HG02885 (cell line): ENCODE results near the gene ZNF337.
"Not testable (repeated sequence)": the region's sequence is repeated elsewhere in the genome, so short reads cannot be mapped to it uniquely, and the experiment has no call there.

Source experiments
- ATAC-seq: cut with Tn5 transposase; IDR thresholded peaks from one replicate; pipeline ENCODE4 v1.9.1; 2021; ENCODE audit warnings: mild to moderate bottlenecking; ENCODE audit not compliant: unreplicated experiment, poor library complexity

ZNF337 gene

DNA sequence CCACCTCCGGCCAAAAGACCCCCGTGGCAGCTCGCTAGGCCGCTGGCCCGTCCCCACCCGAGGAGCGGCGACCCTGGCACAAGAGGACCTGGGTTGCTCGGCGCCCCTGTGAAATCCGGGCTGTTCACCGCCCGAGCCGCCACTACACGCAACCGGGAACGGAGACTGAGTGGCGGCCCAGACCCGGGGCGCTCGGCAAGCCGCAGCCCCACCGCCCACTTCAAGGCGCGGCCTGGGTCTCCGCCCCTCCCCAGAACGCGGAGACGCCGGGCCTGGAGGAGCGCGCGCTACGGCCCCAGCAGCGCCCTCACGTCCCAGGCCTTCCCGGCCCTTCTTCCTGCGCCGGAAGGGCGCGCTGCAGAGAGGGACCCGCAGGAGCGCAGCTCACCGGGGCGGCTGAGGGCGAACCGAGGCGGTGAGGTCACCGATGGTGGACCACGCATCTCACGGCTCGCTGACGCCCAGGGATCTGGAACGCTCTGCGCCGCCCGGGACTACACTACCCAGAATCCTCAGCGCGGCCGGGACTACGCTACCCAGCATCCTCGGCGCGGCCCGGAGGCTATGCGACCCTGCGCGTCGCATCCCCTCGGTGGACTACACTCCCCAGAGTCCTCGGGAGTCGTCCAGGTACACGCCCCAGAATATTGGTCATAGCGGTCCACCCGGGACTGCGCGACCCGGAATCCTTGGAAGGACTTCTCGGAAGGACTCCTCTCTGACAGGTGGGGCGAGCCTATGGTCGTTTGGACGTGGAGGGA, at the start of gene ZNF337:
ZNF337 (minus strand) TSS at position 483 of the 761 bp plus-strand sequence. CDS start 10,436 bp downstream, outside the sequence.
- peak; percentile 96 for ATAC-seq

DNA sequence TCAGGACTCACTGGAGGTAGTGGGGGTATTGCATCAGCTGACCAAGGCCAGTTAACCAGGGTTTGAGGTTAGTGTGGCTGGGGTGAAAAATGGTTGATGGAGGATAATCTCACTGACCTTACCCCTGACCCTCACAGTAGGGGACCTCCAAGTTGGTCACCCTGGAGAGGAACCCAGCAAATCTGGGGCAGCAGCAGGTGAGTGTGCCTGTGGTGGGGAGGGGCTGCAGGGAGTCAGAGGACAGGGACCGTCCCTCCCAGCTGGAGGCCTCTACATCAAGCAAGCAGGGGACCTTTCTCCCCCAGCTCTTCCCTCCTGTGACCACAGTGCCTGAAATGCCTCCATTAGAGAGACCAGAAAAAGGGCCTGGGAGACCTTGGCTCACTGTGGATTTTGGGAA, 49.1 kb upstream of the ZNF337 start:
- ATAC-seq = no peak

DNA sequence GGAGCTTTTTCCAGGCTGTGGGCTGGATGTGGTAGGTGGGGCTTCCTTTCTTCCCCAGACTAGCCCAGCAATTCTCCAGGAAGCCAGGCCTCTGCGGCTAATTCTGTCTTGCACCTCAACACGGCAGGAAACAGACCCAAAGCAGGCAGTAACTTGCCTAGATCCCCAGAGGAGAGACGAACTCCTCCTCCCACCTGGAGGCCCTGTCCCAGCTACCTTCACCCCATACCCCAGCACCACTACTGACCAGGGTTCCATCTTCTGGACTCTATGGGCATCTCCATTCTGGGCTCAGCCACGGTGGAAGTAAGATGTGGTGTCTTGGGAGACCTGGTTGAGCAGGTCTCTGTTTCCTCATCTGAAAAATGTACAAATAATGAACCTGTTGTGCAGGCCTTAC, 48.4 kb upstream of the ZNF337 start:
- no peak for ATAC-seq

DNA sequence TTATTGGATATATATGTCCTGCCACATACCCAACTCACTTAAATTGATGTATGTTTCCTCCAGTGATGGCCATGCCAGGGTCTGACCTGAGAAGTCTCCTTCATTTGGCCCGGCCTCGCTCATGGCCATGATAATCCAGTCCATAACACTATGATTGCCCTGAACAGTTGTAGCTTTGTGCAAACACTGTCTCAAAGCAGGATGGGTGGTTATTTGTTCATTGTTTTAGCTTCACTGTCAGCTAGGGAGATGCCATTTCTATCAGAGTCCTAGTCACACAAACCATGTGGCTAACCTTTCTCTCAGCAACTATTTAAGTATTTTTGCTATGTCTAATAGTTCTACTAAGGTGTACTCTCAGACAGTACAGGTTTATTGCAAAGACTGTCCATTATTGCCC, 47.6 kb upstream of the ZNF337 start:
- no peak for ATAC-seq

DNA sequence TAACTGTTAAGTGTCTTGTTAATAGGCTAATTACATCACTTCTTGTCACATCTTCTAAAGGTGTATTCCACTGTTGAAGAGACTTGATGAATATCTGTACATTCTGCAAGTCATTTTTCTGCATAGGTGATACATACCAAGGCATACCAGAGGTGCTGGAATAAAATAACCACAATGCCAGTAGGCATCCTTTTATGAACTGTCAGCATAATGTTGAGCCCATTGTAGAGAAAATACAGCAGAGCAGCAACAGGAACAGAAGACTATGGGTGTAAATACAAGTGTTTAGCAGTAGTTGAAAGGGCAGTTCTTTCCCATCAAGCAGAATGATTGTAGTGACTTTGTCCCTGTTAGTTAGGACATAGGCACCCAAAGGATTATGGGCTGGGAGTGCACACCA, 44.4 kb upstream of the ZNF337 start:
- ATAC-seq = no peak

DNA sequence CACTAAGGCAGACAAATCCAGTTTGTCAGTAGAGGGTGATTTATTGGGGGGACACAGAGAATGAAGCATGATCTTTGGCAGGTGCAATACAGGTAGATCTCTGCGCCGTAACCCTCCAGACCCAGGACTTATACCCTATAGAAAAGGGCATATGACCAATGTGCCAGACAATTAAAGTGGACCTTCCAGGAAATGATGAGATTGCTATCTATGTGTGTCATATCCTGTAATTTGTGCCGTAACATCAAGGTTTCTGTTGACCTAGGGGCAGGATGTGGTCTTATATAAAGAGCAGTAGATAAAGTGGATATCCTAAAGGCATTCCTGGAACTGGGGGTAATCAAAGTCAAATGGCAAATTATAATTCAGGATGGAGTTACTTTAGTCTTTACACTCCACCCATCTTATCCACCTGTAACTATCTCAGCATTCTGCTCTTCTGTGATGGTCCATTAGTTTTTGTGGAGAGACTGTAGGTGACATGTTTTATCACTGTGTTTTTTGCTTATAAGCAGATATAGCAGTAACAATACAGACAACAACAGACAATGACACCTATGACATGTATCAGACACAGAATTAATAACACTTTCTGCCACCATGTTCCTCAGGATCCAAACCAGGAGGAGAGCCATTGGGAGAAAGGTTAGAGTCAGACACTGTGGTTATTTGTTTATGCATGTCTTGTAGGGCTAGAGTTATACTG, 43.1 kb upstream of the ZNF337 start:
- ATAC-seq = no peak

DNA sequence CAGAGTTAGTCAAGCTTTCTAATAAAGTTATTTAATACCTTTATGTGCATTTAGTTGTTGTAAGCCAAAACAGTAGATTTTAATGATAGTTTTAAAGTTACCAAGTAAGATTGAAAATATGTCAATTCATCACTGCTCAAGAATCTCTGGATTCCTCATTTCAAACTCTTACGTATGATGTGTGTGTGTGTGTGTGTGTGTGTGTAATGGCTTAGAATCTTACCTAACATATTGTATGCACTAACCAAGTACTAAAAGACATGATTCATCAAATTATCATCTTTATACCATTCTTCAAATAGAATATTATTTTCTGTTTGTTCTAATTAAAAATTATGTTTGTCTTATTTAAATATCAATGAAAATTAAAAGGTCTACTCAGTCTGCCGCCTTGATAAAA, 41.5 kb upstream of the ZNF337 start:
- ATAC-seq = no peak

DNA sequence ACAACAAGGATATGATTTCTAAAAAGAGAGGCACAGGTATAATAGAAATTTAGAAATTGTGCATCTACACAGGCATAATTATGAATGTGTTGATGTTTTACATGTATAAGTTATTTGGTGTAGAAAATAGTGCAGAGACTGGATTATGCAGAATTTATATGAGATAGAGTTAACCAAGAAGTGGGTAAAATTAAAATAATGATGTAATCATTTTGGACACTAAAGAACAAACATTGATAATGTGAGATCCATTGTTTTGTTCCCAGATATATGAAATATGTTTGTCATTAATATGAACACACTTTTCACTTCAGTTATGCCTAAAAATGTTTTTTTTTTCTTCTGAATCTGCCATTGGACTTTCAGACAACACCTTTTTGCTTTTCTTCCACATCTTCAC, 37.2 kb upstream of the ZNF337 start:
- no peak for ATAC-seq

DNA sequence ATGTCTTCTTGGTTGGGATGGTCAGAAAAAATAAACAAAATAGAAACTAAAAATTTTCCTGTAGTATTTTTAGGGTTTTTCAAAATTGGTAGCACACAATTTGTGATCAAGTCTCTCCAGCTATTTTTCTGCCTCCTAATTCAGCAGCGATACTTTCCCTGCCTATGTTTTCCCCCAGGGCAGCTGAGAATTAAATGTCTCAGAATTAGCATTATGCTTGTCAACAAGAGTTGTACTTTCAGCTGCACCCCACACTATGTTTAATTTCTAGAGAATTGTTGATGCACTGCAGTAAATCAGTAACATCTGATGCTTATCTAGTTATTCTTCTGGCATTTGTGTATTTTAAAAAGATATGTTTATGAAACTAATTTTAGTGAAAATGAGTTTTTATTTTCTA, 34.2 kb upstream of the ZNF337 start:
- ATAC-seq = no peak

DNA sequence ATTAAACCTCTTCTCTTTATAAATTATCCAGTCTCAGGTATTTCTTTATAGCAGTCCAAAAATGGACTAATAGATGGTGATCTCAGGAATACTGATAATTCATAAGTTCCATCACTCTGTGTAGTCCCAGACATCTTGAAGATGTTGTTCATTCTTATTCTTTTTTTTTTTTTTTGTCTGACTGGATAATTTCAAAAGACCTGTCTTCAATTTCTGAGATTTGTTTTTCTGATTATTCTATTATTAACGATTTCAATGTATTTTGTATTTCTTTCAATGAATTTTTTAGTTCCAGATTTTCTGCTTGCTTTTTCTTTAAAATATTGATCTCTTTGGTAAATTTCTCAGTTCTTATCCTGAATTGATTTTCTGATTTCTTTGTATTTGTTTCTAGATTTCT, 29.7 kb upstream of the ZNF337 start:
- ATAC-seq = no peak

DNA sequence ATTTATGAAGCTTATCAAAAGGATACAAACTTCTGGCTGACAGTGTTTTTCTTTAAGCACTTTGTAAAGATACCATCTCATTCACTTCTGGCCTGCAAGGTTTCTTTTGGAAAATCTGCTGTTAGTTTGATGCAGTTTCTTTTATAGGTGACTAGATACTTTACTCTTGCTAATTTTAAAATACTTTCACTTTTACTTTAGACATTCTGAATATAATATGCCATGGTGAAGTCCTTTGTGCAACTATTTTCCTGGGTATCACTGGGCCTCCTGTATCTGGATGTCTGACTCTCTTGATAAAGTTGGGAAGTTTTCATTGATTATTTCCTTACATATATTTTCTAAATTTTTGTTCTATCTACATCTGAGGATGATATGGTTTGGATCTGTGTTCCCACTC, 29.0 kb upstream of the ZNF337 start:
- ATAC-seq = no peak

DNA sequence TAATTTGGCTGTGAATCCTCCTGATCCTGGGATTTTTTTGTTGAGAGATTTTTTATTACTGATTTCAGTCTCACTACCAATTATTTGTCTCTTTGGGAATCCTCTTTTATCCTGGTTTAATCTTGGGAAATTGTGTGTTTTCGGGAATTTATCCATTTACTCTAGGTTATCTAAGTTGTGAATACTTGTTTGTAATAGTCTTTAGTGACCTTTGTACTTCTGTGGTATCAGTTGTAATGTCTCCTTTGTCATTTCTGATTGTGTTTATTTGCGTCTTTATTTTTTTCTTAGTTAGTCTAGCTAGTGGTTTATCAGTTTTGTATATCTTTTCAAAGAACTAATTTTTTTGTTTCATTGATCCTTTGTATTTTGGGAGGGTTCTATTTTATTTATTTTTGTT, 27.3 kb upstream of the ZNF337 start:
- ATAC-seq = no peak

DNA sequence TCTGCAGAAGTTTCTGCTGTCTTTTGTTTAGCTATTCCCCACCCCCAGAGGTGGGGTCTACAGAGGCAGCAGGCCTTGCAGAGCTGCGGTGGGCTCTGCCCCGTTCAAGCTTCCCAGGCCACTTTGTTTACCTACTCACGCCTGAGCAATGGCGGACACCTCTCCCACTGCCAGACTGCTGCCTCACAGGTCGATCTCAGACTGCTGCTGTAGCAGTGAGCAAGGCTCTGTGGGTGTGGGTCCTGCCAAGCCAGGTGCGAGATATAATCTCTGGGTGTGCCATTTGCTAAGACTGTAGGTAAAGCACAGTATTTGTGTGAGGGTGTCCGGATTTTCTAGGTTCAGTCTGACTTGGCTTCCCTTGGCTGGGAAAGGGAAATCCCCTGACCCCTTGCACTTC, 23.6 kb upstream of the ZNF337 start:
- ATAC-seq = no peak

DNA sequence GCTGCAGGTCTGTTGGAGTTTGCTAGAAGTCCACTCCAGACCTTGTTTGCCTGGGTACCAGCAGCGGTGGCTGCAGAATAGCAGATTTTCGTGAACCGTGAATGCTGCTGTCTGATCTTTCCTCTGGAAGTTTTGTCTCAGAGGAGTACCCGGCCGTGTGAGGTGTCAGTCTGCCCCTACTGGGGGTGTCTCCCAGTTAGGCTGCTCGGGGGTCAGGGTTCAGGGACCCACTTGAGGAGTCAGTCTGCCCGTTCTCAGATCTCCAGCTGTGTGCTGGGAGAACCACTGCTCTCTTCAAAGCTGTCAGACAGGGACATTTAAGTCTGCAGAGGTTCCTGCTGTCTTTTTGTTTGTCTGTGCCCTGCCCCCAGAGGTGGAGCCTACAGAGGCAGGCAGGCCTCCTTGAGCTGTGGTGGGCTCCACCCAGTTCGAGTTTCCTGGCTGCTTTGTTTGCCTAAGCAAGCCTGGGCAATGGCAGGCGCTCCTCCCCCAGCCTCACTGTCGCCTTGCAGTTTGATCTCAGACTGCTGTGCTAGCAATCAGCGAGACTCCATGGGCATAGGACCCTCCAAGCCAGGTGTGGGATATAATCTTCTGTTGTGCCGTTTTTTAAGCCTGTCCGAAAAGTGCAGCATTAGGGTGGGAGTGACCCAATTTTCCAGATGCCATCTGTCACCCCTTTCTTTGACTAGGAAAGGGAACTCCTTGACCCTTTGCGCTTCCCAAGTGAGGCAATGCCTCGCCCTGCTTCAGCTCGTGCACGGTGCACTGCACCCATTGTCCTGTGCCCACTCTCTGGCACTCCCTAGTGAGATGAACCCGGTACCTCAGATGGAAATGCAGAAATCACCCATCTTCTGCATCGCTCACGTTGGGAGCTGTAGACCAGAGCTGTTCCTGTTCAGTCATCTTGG, 22.5 kb upstream of the ZNF337 start:
- not testable (repeated sequence) for ATAC-seq

DNA sequence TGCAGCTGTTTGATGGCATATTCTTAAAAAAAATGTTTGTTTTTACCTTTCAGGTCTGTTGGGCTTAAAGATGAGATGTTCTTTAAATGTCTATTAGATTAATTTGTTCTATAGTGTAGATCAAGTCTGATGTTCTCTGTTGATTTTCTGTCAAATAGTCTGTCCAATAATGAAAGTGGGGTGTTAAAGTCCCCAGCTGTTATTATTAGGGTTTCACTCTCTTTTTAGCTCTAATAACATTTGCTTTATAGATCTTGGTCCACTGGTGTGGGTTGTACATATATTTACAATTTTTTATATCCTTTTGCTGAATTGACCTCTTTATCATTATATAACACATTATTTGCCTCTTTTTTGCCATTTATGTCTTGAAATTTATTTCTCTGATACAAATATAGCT, 11.0 kb upstream of the ZNF337 start:
- no peak for ATAC-seq

DNA sequence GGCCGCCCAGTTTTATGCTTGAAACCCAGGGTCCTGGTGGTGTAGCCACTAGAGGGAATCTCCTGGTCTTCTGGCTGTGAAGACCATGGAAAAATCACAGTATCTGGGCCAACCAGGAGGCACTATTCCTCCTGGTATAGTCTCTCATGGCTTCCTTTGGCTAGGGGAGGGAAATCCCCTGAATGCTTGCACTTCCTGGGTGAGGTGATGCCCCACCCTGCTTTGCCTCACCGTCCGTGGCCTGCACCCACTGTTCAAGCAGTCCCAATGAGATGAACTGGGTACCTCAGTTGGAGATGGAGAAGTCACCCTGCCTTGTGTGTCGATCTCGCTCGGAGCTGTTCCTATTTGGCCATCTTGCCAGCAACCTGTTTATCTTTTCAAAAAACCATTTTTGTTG, 10.1 kb upstream of the ZNF337 start:
- peak; percentile 71 for ATAC-seq

DNA sequence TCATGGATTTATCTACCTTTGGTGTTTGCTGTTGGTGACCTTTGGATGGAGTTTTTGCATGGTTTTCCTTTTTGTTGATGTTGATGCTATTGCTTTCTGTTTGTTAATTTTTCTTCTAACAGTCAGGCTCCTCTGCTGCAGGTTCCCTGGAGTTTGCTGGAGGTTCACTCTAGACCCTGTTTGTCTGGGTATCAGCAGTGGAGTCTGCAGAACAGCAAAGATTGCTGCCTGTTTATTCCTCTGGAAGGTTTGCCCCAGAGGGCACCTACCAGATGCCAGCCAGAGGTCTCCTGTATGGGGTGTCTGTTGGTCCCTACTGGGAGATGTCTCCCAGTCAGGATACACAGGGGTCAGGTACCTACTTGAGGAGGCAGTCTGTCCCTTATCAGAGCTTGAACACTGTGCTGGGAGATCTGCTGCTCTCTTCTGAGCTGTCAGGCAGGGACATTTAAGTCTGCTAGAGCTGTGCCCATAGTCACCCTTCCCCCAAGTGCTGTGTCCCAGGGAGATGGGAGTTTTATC, 9.2 kb upstream of the ZNF337 start:
- no peak for ATAC-seq

DNA sequence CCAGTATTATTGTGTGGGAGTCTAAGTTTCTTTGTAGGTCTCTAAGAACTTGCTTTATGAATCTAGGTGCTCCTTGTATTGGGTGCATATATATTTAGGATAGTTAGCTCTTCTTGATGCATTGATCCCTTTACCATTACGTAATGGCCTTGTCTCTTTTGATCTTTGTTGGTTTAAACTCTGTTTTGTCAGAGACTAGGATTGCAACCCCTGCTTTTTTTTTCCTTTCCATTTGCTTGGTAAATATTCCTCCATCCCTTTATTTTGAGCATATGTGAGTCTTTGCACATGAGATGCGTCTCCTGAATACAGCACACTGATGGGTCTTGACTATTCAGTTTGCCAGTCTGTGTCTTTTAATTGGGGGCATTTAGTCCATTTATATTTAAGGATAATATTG, 7.7 kb upstream of the ZNF337 start:
- ATAC-seq = not testable (repeated sequence)

DNA sequence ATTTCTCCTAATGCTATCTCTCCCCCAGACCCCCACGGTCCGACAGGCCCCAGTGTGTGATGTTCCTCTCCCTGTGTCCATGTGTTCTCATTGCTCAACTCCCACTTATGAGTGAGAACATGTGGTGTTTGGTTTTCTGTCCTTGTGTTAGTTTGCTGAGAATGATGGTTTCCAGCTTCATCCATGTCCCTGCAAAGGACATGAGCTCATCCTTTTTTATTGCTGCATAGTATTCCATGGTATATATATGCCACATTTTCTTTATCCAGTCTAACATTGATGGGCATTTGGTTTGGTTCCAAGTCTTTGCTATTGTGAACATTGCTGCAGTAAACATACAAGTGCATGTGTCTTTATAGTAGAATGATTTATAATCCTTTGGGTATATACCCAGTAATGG, 4.2 kb upstream of the ZNF337 start:
- not testable (repeated sequence) for ATAC-seq

DNA sequence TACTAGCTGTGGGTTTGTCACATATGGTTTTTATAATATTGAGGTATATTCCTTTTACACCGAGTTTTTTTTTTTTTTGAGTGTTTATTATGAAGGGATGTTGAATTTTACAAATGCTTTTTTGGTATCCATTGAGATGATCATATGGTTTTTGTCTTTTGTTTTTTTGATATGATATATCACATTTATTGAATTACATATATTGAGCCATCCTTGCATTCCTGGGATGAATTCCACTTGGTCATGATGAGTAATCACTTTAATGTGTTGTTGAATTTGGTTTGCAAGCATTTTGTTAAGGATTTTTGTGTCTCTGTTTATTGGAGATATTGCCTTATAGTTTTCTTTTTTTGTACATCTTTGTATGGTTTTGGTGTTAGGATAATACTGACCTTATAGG, 3.3 kb upstream of the ZNF337 start:
- no peak for ATAC-seq

DNA sequence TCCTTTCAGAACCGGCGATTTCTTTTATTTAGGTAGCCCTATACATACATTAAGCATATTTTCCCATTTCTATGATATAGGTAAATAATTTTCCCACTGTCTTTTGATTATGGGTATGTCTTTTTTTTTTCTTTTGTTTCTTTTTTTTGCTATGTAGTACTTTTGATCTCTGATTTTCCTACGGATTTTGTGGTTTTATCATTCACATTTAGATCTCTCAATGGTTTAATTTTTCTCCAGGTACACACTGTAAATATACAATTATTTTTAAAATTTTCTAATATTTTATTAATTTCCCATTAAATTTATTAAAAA, 436 bp upstream of the ZNF337 start:
- ATAC-seq = no peak
